ENCODE data around the gene STRADA.

STRADA gene

GRCh38 chr17:63686138-63686685, 55.4 kb downstream of the STRADA start:
- TF ChIP-seq, protein P1, sequence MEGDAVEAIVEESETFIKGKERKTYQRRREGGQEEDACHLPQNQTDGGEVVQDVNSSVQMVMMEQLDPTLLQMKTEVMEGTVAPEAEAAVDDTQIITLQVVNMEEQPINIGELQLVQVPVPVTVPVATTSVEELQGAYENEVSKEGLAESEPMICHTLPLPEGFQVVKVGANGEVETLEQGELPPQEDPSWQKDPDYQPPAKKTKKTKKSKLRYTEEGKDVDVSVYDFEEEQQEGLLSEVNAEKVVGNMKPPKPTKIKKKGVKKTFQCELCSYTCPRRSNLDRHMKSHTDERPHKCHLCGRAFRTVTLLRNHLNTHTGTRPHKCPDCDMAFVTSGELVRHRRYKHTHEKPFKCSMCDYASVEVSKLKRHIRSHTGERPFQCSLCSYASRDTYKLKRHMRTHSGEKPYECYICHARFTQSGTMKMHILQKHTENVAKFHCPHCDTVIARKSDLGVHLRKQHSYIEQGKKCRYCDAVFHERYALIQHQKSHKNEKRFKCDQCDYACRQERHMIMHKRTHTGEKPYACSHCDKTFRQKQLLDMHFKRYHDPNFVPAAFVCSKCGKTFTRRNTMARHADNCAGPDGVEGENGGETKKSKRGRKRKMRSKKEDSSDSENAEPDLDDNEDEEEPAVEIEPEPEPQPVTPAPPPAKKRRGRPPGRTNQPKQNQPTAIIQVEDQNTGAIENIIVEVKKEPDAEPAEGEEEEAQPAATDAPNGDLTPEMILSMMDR (conservative IDR thresholded peaks at IDR 0.05; ENCODE audit: control insufficient read depth, insufficient read depth, low read depth, low read length): no peak
- DNase-seq (ENCODE audit: low read depth): no peak
- no peak overlapping the region for H3K4me3 ChIP-seq (ENCODE audit: control insufficient read depth, low read depth, low read length)

DNA sequence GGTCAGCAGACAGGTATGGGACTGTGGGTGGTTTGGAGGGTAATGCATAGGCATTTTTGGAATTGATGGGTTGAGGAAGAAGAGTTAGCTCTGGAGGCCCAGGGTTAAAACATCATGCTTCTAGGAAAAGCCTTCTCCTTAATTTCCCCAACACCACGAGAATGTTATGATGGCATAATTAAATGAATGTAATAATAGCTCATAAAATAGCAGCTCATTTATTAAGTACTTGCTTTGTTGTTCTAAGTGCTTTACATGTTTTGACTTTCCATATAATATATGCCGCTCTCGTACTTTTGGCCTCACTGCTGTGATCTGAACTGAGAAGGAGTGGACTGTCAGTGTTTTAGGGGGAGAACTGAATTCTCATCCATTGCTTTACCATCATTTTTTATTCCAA, 56.0 kb downstream of the STRADA start:
- no peak overlapping the region for H3K4me3 ChIP-seq (ENCODE audit: control insufficient read depth, low read depth, low read length)
- TF ChIP-seq, protein P1 (conservative IDR thresholded peaks at IDR 0.05; ENCODE audit: control insufficient read depth, insufficient read depth, low read depth, low read length): no peak
- no peak for DNase-seq (ENCODE audit: low read depth)

- no peak for DNase-seq (ENCODE audit: low read depth)
- H3K4me3 ChIP-seq (ENCODE audit: control insufficient read depth, low read depth, low read length): no peak overlapping the region
- TF ChIP-seq, protein P1 (conservative IDR thresholded peaks at IDR 0.05; ENCODE audit: control insufficient read depth, insufficient read depth, low read depth, low read length): no peak
Measured at GRCh38 chr17:63685041-63685440, 56.6 kb downstream of the STRADA start.

DNA sequence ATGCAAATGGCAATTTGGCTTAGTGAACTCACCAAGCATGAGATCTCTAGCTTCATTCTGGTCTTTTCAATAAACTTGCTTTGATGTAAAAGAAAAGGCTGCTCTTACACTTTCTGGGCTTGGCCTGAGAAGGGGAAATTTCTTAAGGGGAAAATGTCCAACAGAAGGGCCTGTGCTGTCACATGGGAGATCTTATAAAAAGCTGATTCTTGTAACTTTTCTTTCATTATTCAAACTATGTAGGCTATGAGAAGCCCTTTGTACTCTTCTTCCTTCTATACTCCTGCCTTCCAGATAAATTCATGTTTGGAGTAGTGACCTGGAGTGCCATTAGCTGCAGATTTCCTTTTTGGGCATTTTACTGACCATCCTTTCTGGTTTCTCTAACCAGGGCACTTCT, 58.6 kb downstream of the STRADA start:
- TF ChIP-seq, protein P1 (conservative IDR thresholded peaks at IDR 0.05; ENCODE audit: control insufficient read depth, insufficient read depth, low read depth, low read length): no peak
- H3K4me3 ChIP-seq (ENCODE audit: control insufficient read depth, low read depth, low read length): no peak overlapping the region
- no peak for DNase-seq (ENCODE audit: low read depth)

- DNase-seq (ENCODE audit: low read depth): no peak
- TF ChIP-seq, protein P1 (conservative IDR thresholded peaks at IDR 0.05; ENCODE audit: control insufficient read depth, insufficient read depth, low read depth, low read length): no peak
- no peak overlapping the region for H3K4me3 ChIP-seq (ENCODE audit: control insufficient read depth, low read depth, low read length)
Measured at GRCh38 chr17:63682441-63682840, 59.2 kb downstream of the STRADA start.

DNA sequence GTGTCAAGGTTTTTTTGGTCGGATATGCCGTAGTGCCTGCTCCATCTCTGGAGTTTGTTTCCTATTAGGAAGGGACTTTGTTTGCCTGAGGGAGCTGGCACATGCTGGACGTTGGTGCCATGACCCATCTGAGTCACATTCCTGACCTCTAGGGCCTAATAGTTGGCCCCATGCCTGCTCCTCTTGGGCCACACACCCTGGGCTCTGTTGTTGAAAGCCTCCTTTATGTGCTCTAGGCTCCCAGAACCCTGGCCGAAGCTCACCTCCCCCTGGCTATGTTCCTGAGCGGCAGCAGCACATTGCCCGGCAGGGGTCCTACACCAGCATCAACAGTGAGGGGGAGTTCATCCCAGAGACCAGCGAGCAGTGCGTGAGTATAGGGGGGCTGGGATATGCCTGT, 60.1 kb downstream of the STRADA start:
- TF ChIP-seq, protein P1 (conservative IDR thresholded peaks at IDR 0.05; ENCODE audit: control insufficient read depth, insufficient read depth, low read depth, low read length): no peak
- no peak overlapping the region for H3K4me3 ChIP-seq (ENCODE audit: control insufficient read depth, low read depth, low read length)
- DNase-seq (ENCODE audit: low read depth): no peak

GRCh38 chr17:63680700-63681099, 60.9 kb downstream of the STRADA start:
- no peak for DNase-seq (ENCODE audit: low read depth)
- TF ChIP-seq, protein P1 (conservative IDR thresholded peaks at IDR 0.05; ENCODE audit: control insufficient read depth, insufficient read depth, low read depth, low read length): no peak
- H3K4me3 ChIP-seq (ENCODE audit: control insufficient read depth, low read depth, low read length): no peak overlapping the region

Data from fibroblast of mammary gland (primary cell).